ENCODE data around the gene SARNP.

The SARNP gene

DNA sequence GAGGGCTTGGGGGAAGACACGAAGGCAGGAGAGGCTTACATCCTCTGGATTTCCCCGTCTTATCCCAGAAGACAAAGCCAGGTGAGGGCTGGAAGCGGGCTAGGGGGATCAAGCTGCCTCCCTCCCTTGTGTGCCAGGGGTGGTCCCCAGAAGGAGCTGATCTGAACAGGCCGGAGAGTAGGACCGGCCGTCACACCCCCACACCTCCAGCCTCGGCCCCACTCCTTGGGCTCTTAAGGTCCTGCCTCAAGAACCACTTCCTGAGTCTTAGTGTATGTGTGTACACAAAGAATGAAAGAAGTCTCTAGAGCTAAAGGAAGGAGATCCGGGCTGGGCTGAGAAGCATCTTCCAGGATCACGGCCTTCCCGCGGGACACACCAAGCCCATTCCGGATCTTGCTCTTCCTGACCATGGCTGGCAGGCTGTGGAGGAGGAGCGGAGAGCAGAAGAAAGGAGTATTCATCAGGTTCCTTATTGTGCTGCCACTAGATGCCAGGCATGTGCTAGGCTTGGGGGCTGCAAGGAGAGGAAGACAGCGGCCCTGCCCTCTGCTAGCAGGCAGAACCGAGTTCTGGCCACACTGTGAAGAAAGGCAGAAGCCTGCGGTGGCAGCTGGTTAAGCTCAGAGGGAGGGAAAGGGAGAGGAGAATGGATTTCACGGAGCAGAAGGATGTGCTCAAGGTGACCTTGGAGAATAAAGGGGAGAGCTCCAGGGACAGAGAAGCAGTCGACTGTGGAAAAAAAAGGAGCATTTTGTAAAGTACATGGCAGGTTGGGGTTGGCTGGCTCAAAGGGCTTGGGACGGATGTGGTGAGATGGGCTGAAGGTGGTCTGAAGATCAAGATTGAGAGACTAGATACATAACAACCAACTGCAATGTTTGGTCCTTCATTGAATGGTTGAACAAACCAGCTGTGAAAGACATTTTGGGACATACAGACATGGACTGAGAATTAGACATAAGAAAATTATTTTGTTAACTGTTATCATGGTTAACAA lies 87.4 kb downstream of the SARNP start:
- no peaks in the 10 kb centered on the region for H3K9me3 ChIP-seq (ENCODE audit: control insufficient read depth, low read length)
- H3K36me3 ChIP-seq (ENCODE audit: control insufficient read depth, insufficient read depth, low read length), result no peaks in the 10 kb centered on the region
- H3K4me1 ChIP-seq, result peaks cover 10% of the 10 kb centered on the region
- H2AFZ ChIP-seq, result peak overlapping the region; percentile 93
- peak overlapping the region; percentile 94 for H3K4me3 ChIP-seq (ENCODE audit: low read depth, low read length)
- TF ChIP-seq CTCF (IDR thresholded peaks at IDR 0.05), result peak; percentile 30
- H3K79me2 ChIP-seq, result peaks cover 3% of the 10 kb centered on the region
- H3K27me3 ChIP-seq (ENCODE audit: control insufficient read depth, insufficient read depth, low read length), result no peaks in the 10 kb centered on the region
- peak overlapping the region; percentile 100 for H3K4me2 ChIP-seq (ENCODE audit: low read length)
- peak overlapping the region; percentile 90 for H3K9ac ChIP-seq
- H3K27ac ChIP-seq, result peak overlapping the region; percentile 100

GRCh38 chr12:55728939-55729818 lies 88.3 kb downstream of the SARNP start, which contains the start of gene CD63:
Gene CD63 (minus strand): TSS chr12:55729009. CDS start chr12:55728341, 668 bp downstream.
- Histone ChIP-seq H3K27me3 (ENCODE audit: control insufficient read depth, insufficient read depth, low read length) (no peaks in the 10 kb centered on the region), H3K9ac (peak within 1 kb of the TSS; percentile 90), H3K9me3 (ENCODE audit: control insufficient read depth, low read length) (no peaks in the 10 kb centered on the region), H3K27ac (peak within 1 kb of the TSS; percentile 100), H3K36me3 (ENCODE audit: control insufficient read depth, insufficient read depth, low read length) (no peaks in the 10 kb centered on the region), H2AFZ (peak within 1 kb of the TSS; percentile 93), H3K4me2 (ENCODE audit: low read length) (peak within 1 kb of the TSS; percentile 100), H3K4me3 (ENCODE audit: low read depth, low read length) (peak within 1 kb of the TSS; percentile 94), H3K79me2 (peaks cover 3% of the 10 kb centered on the region), H3K4me1 (peaks cover 10% of the 10 kb centered on the region)
- TF ChIP-seq CTCF (IDR thresholded peaks at IDR 0.05), result no peak

DNA sequence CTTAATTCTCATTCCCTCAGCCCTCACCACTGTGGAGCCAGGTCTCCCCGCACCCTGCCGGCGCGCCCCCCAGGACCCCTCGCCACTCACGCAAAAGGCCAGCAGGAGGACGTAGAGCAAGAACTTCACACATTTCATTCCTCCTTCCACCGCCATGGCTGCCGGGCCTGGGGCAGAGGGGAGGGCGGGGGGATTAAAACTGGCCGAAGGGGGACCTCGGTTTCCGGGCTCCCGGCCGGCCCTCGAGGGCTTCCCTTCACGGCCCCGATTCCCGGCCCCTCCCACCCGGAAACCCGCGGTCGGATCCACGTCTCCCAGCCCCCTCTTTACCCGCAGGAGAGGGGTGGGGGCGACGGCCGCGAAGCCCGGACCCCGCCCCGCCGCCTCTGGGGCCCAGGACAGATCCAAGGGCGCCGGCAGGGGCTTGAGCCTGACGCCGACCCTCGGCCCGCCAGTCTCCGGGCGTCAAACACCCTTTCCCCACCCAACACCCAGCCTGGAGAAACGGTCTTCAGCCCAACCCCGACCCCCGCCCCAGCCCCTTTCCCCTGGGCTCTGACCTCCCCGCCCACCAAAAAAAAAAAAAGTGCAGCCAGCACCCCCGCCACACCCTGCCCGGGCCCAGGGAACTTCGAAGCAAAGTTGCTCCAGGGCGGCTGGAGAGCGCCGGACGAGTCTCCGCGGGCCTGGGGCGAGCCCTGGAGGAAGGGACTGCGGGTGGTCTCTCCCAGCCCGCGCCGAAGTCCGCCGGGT lies 89.2 kb downstream of the SARNP start:
- TF ChIP-seq CTCF (IDR thresholded peaks at IDR 0.05), result no peak
- Histone ChIP-seq H3K79me2 (peaks cover 3% of the 10 kb centered on the region), H3K4me2 (ENCODE audit: low read length) (peak overlapping the region; percentile 100), H3K4me3 (ENCODE audit: low read depth, low read length) (peak overlapping the region; percentile 94), H3K27me3 (ENCODE audit: control insufficient read depth, insufficient read depth, low read length) (no peaks in the 10 kb centered on the region), H3K36me3 (ENCODE audit: control insufficient read depth, insufficient read depth, low read length) (no peaks in the 10 kb centered on the region), H3K4me1 (peaks cover 10% of the 10 kb centered on the region), H3K27ac (peak overlapping the region; percentile 100), H3K9me3 (ENCODE audit: control insufficient read depth, low read length) (no peaks in the 10 kb centered on the region), H2AFZ (peak overlapping the region; percentile 93), H3K9ac (no peak overlapping the region)

GRCh38 chr12:55727643-55728185 lies 89.8 kb downstream of the SARNP start:
- no peaks in the 10 kb centered on the region for H3K36me3 ChIP-seq (ENCODE audit: control insufficient read depth, insufficient read depth, low read length)
- H3K4me2 ChIP-seq (ENCODE audit: low read length), result peak overlapping the region; percentile 100
- peak overlapping the region; percentile 94 for H3K4me3 ChIP-seq (ENCODE audit: low read depth, low read length)
- H3K9me3 ChIP-seq (ENCODE audit: control insufficient read depth, low read length), result no peaks in the 10 kb centered on the region
- peak overlapping the region; percentile 100 for H3K27ac ChIP-seq
- H3K27me3 ChIP-seq (ENCODE audit: control insufficient read depth, insufficient read depth, low read length), result no peaks in the 10 kb centered on the region
- peaks cover under 1% of the 10 kb centered on the region for H3K79me2 ChIP-seq
- H2AFZ ChIP-seq, result peak overlapping the region; percentile 48
- TF ChIP-seq CTCF (IDR thresholded peaks at IDR 0.05), result no peak
- peaks cover 10% of the 10 kb centered on the region for H3K4me1 ChIP-seq
- no peak overlapping the region for H3K9ac ChIP-seq

All from parathyroid adenoma (tissue), 2 donors.